GM12872 (cell line): ENCODE results near the gene CACNA1G.

Source experiments
- TF ChIP-seq, protein P1 (sequence below): IDR thresholded peaks from 3 replicates; pipeline ENCODE4 v1.5.1; 2011; ENCODE audit warnings: low read depth, mild to moderate bottlenecking, low read length, moderate library complexity; ENCODE audit not compliant: insufficient read depth

CACNA1G gene

DNA sequence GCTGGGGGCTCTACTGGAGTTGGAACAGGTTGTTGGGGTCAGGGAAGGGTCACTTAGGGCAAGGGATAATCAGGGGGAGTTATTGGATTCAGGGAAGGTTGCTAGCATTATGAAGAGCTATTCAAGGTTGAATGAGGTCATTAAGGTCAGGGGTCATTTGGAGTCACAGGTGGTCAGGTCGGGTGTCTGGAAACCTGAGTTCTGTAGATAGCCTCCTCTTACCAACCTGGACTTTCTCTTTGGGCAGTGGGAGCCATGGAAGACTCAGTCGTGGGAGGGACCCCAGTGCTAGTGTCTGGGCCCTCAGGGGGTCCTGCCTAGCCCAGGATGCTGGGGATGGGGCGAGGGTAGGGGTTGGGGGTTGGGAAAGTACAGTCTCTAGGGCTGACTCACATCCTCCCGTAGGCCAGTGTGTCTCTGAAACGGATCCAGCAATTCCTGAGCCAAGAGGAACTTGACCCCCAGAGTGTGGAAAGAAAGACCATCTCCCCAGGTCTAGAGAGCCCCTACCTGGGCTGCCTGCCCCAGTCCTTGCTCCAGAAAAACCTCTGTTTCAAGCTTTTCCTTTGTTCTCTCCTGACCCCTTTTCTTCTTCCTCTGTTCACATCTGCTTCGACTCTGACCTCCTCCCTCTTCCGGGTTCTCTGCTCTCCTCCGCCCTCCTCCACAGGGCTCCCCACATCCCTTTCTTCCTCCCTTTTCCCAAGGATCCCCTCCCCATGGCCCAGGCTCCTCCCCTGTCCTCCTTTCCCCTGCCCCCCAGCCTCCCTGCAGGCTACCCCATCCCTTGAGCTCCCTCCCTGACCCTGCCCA lies 107.7 kb downstream of the CACNA1G start:
- TF ChIP-seq, protein P1, sequence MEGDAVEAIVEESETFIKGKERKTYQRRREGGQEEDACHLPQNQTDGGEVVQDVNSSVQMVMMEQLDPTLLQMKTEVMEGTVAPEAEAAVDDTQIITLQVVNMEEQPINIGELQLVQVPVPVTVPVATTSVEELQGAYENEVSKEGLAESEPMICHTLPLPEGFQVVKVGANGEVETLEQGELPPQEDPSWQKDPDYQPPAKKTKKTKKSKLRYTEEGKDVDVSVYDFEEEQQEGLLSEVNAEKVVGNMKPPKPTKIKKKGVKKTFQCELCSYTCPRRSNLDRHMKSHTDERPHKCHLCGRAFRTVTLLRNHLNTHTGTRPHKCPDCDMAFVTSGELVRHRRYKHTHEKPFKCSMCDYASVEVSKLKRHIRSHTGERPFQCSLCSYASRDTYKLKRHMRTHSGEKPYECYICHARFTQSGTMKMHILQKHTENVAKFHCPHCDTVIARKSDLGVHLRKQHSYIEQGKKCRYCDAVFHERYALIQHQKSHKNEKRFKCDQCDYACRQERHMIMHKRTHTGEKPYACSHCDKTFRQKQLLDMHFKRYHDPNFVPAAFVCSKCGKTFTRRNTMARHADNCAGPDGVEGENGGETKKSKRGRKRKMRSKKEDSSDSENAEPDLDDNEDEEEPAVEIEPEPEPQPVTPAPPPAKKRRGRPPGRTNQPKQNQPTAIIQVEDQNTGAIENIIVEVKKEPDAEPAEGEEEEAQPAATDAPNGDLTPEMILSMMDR: no peak

DNA sequence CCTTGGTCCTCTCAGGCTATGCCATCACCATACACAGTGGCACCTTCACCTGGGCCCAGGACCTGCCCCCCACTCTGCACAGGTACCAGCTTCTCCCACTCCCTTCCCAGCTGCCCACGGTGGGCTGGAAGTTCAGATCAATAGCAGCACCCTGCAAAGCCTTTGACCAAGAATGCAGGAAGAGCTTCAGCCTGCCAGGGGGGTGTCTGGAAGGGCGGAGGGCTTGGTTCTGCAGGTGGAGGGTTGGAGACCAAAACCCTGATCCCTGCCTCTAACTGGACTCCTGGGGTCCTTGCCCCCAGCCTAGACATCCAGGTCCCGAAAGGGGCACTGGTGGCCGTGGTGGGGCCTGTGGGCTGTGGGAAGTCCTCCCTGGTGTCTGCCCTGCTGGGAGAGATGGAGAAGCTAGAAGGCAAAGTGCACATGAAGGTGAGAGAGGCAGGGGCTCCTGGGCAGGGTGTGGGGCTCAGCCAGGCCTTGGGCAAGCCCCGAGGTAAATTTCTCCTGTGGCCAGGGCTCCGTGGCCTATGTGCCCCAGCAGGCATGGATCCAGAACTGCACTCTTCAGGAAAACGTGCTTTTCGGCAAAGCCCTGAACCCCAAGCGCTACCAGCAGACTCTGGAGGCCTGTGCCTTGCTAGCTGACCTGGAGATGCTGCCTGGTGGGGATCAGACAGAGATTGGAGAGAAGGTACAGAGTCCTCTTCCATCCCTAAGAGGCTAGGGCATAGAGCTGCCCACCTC lies 108.5 kb downstream of the CACNA1G start:
- TF ChIP-seq, protein P1: no peak

DNA sequence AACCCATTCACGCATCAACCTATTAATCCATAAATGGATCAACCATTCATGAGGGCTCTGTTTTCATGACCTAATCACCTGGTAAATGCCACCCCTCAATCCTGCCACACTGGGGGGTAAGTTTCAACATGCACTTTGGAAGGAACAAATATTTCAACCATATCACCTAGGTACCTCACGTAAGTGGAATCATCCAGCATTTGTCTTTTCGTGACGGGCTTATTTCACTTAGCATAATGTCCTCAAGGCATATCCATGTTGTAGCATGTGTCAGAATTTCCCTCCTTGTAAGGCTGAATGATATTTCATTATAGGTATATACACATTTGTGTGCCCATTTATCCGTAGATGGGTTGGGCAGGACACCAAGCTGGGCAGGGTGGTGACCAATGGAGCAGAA lies 111.6 kb downstream of the CACNA1G start:
- TF ChIP-seq, protein P1: no peak

DNA sequence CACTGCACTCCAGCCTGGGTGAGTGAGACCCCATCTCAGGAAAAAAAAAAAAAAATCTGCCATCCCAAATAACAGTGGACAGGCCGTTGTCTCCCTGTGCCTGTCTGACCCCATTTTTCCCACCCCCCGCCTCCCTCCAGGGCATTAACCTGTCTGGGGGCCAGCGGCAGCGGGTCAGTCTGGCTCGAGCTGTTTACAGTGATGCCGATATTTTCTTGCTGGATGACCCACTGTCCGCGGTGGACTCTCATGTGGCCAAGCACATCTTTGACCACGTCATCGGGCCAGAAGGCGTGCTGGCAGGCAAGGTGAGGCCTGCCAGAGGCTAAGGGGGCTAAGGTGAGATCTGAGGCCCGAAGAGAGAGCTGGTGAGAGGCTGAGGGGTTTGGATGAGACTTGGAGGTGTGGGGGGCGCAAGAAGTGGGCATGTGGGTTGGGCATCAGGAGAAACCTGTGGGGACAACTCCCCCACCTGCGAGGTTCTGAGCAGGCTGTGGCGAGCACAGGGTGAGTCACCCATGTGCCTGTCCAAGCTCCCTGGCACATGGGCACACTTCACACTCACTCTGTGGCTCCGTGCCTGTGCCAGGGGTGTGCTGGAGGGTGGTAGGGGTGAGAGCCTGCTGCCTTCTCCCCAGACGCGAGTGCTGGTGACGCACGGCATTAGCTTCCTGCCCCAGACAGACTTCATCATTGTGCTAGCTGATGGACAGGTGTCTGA lies 112.5 kb downstream of the CACNA1G start:
- TF ChIP-seq, protein P1: no peak

DNA sequence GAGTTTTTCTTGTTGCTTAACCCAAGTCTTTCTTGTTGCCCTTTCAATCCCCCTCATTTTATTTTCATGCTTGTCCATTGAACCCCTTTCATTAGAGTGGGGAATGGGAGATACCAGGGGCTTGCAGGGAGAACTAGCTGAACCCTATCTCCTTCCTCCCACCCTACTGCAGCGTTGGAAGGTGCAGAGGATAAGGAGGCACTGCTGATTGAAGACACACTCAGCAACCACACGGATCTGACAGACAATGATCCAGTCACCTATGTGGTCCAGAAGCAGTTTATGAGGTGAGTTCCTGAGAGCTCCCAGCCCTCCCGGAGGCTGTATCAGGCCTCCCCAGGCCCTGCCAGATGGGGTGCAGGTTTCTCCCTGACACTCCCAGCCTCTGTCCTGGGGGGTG lies 114.7 kb downstream of the CACNA1G start:
- TF ChIP-seq, protein P1: no peak

DNA sequence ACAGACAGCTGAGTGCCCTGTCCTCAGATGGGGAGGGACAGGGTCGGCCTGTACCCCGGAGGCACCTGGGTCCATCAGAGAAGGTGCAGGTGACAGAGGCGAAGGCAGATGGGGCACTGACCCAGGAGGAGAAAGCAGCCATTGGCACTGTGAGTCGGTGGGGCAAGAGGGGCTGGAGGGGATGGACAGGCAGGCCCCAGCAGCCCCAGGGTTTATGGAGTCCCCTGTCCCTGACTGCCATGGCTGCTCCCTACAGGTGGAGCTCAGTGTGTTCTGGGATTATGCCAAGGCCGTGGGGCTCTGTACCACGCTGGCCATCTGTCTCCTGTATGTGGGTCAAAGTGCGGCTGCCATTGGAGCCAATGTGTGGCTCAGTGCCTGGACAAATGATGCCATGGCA lies 115.1 kb downstream of the CACNA1G start:
- TF ChIP-seq, protein P1: no peak
